Activated CD4-positive, alpha-beta memory T cell treated with anti-CD3 and anti-CD28 coated beads for 36 hours (primary cell): ENCODE results near the gene FARP1. TPM values are rescaled to one million over a fixed set of nuclear protein-coding genes. Genes with fewer than 3 reads are reported as not detected.

Experiments used
- CTCF ChIA-PET: fragments of 350-600 bp; sonication (Branson Sonifier 250); formaldehyde crosslinking; loops from one replicate; lab custom pipeline; 2021; ENCODE audit warnings: antibody characterized with exemption, inconsistent platforms; lab: Charles Lee
- POLR2A ChIA-PET: fragments of 350-600 bp; sonication (Branson Sonifier 250); formaldehyde crosslinking; loops from one replicate; lab custom pipeline; 2021; ENCODE audit warnings: antibody characterized with exemption; lab: Charles Lee
- DNase-seq: peaks from one replicate; pipeline ENCODE4 v3.0.0-alpha.2; 2020
- H3K27ac Mint-ChIP-seq: one replicate; pipeline ENCODE4 v1.8.0; 2021; ENCODE audit warnings: mixed read lengths
- H3K27me3 Mint-ChIP-seq: one replicate; pipeline ENCODE4 v1.8.0; 2021; ENCODE audit warnings: mixed read lengths
- H3K36me3 Mint-ChIP-seq: one replicate; pipeline ENCODE4 v1.8.0; 2021; ENCODE audit warnings: mixed read lengths
- H3K4me1 Mint-ChIP-seq: one replicate; pipeline ENCODE4 v1.8.0; 2021; ENCODE audit warnings: low read depth, mixed read lengths
- H3K4me3 Mint-ChIP-seq: one replicate; pipeline ENCODE4 v1.8.0; 2021; ENCODE audit warnings: mild to moderate bottlenecking, mixed read lengths
- H3K9me3 Mint-ChIP-seq: one replicate; pipeline ENCODE4 v1.8.0; 2021; ENCODE audit warnings: mixed read lengths
- intact Hi-C: fragments of 100-400 bp; cut with micrococcal nuclease; formaldehyde crosslinking; loops from one replicate; pipeline ENCODE4 v1.15.1; 2023
- total RNA-seq, 2 experiments: library from RNA; stranded (reverse); gene quantifications; one replicate each; pipeline ENCODE4 v1.2.3, GENCODE V29; 2021

FARP1 gene
- total RNA-seq, 2 experiments from 2014 or later: 0.56 to 0.64 TPM

DNA sequence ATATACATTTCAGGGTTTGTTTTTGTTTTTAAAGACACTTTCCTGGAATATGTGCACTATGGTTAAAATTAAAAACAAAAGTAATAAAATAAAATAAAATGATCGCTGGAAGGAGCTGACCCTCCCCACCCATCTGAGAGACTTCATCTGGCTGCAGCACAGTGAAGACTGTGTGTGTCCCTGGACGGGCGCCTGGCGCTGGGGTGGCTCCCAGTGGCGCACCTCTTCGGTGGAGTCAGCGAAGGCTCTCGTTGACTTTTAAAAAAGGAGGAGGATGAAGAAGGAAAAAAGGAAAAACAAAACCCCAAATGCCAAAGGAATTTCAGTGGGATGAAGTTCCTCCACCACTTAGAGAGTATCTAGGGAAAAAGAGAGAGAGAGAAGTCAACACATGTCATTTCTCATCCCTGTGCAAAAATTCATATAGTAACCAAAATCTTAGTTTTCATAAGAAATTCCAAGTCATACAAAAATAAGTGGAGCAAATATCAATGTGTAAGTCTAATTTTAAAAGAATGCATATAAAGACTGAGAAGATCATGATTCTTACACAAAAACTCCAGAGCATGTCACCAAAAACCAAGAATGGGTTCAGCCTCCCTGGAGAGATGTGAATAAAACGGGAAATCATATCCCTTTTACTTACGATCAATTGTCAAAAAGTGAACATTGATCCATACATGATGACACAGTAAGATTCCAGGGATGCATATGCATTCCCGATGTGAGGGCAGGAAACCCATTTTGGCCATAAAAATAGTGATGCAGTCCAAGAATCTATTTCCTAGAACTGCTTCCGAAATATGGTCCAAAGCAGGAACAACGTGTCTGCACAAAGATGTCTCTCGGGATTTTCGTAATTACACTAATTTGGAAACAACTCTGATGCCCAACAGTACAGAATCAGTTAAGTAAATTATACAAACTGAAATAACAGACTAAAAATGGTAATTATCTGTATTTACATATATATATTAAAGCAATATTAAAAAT, 310.3 kb downstream of the FARP1 start:
- Mint-ChIP-seq H3K4me1 (peaks cover 20% of the 10 kb centered on the region), H3K4me3 (no peak overlapping the region), H3K27me3 (no peaks in the 10 kb centered on the region), H3K36me3 (peaks cover 35% of the 10 kb centered on the region), H3K27ac (no peak overlapping the region), H3K9me3 (no peaks in the 10 kb centered on the region)
- no peak for DNase-seq
- POLR2A ChIA-PET: no interaction called here
- intact Hi-C loops: no loop called here
- CTCF ChIA-PET: no interaction called here

DNA sequence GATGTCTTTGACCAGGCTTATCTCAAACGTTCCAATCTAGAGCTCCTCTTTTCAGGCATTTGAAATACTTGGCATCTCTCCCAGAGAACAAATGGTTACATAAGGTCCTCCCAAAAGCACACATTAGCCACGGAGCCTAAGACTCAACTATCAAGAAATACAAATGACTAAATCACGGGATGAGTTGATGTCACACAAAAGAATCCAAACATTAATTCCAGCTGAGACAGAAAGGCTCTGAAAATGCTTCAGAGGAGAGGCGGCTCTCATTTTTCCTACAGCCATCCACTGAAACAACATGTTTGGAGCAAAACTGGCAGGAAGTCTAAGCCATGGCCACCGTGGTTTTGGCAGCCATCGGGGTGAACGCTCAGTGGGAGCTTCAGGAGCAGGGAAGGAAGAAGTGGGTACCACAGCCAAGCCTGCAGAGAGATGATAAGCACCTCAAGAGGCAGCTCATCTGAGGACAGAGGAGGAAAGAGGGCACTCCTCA, 311.5 kb downstream of the FARP1 start:
- DNase-seq: no peak
- no peaks in the 10 kb centered on the region for H3K27me3 Mint-ChIP-seq
- peaks cover 38% of the 10 kb centered on the region for H3K36me3 Mint-ChIP-seq
- H3K4me3 Mint-ChIP-seq: no peak overlapping the region
- intact Hi-C loops: no loop called here
- ChIA-PET POLR2A (interaction anchor here (1.0 kb wide), 1 partner anchor 8 kb away, joined by 3 read pairs; no protein-coding TSS in a partner anchor), CTCF (interaction anchor here (4.1 to 4.8 kb wide), 2 partner anchors 9 to 197 kb away, joined by 24 to 25 read pairs; no protein-coding TSS in a partner anchor)
- peak overlapping the region; percentile 58 for H3K27ac Mint-ChIP-seq
- no peaks in the 10 kb centered on the region for H3K9me3 Mint-ChIP-seq
- peaks cover 20% of the 10 kb centered on the region for H3K4me1 Mint-ChIP-seq

DNA sequence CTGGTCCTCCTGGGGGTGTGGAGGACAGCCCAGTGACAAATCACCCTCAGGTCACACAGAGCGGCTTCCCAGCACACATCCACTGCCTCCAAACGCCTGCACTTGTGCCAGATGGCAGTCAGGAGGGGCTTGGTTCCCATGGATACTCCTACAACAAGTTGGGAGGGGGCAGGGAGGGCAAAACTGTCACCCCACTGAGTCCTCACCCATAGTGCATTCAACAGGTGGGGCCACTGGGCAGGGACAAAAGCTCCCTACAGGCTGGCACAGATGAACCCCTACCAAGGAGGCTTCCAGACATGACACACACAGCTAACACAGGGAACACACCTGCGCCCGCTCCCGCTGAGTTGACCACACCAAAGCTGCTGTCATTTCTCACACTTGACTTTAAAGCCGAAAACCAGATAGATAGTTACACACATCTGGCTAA, 313.5 kb downstream of the FARP1 start:
- Mint-ChIP-seq H3K9me3 (no peaks in the 10 kb centered on the region), H3K36me3 (peaks cover 51% of the 10 kb centered on the region), H3K4me1 (peaks cover 11% of the 10 kb centered on the region), H3K27me3 (no peaks in the 10 kb centered on the region), H3K27ac (peak overlapping the region; percentile 54), H3K4me3 (no peak overlapping the region)
- DNase-seq: no peak
- POLR2A ChIA-PET: no interaction called here
- intact Hi-C loops: no loop called here
- CTCF ChIA-PET: interaction anchor here (4.1 to 4.8 kb wide), 2 partner anchors 11 to 195 kb away, joined by 24 to 25 read pairs; no protein-coding TSS in a partner anchor

DNA sequence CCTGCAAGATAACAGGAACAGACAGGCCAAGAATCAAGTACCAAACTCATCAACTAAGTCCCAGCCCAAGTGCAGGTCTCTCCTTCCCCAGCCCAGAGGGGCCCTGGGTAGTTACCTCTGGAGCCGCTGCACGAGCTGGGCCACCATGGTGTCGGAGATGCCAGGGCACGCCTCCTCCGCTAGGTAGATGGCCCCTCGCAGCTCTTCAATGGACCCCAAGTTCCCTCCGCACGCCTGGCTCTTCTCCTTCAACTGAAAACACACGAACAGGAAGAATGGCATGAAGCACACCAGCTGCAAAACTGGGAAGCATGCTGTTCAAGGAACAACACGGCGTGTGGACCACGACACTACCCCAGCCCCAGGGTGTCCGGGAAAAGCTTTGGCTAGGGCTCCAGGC, 314.2 kb downstream of the FARP1 start:
- Mint-ChIP-seq H3K36me3 (peaks cover 46% of the 10 kb centered on the region), H3K4me1 (peaks cover 5% of the 10 kb centered on the region), H3K4me3 (no peak overlapping the region), H3K27me3 (no peaks in the 10 kb centered on the region), H3K9me3 (no peaks in the 10 kb centered on the region), H3K27ac (peak overlapping the region; percentile 54)
- ChIA-PET POLR2A (no interaction called here), CTCF (interaction anchor here (1.4 to 4.8 kb wide), 3 partner anchors 10 to 195 kb away, joined by 6 to 25 read pairs (median 24); no protein-coding TSS in a partner anchor)
- intact Hi-C loops: no loop called here
- DNase-seq: no peak

DNA sequence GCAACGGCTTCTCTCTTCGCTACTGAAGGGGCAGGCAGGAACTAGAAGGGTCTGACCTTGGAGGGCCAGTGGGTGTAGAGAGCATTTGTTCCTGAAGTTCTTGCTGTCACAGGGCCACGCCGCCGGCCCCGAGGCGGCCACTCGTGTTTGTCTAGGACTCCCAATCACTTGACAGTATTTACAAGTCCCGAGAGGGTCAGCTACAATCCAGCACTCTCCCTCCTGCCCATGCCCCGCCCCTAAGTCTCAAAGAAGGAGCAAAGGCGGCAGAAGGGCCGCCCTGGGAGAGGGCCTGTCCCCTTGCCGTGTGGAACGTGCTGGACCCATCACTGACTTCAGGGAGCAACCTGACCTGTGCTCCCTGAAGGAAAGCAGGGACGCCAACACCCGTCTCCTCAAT, 315.5 kb downstream of the FARP1 start:
- Mint-ChIP-seq H3K36me3 (peaks cover 51% of the 10 kb centered on the region), H3K4me1 (peaks cover 4% of the 10 kb centered on the region), H3K9me3 (no peaks in the 10 kb centered on the region), H3K27me3 (no peaks in the 10 kb centered on the region), H3K27ac (no peak overlapping the region), H3K4me3 (no peak overlapping the region)
- ChIA-PET POLR2A (no interaction called here), CTCF (interaction anchor here (1.4 to 4.8 kb wide), 2 partner anchors 9 to 13 kb away, joined by 6 to 24 read pairs; no protein-coding TSS in a partner anchor)
- intact Hi-C loops: no loop called here
- no peak for DNase-seq

DNA sequence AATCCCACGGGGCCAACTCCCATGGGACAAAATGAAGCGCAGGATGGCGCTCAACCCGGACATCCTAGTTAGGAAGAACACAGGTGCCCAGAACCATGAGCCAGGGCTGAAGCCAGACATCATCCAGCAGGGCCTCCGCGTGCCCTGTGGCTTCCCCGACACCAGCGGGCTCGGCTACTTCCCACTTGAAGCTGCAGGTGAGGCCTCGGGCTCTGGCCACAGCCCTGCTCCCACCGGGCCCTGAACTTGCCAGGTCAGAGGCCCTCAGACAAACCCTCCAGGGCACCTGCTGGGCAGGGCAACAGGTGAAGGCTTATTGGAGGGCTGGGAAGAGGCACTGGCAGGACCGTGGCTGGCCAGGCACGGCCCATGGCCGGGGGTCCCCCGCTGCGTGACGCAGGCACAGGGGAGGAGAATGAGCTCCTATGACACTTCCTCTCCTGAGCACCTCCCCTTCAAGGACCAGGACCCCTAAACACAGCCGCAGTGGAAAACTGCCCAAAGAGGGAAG, 316.3 kb downstream of the FARP1 start:
- Mint-ChIP-seq H3K9me3 (no peaks in the 10 kb centered on the region), H3K27me3 (no peaks in the 10 kb centered on the region), H3K27ac (peak overlapping the region; percentile 38), H3K4me3 (no peak overlapping the region), H3K36me3 (peaks cover 53% of the 10 kb centered on the region), H3K4me1 (peaks cover 4% of the 10 kb centered on the region)
- intact Hi-C loops: no loop called here
- ChIA-PET CTCF (interaction anchor here (1.3 kb wide), 1 partner anchor 14 kb away, joined by 4 read pairs; no protein-coding TSS in a partner anchor), POLR2A (no interaction called here)
- no peak for DNase-seq

DNA sequence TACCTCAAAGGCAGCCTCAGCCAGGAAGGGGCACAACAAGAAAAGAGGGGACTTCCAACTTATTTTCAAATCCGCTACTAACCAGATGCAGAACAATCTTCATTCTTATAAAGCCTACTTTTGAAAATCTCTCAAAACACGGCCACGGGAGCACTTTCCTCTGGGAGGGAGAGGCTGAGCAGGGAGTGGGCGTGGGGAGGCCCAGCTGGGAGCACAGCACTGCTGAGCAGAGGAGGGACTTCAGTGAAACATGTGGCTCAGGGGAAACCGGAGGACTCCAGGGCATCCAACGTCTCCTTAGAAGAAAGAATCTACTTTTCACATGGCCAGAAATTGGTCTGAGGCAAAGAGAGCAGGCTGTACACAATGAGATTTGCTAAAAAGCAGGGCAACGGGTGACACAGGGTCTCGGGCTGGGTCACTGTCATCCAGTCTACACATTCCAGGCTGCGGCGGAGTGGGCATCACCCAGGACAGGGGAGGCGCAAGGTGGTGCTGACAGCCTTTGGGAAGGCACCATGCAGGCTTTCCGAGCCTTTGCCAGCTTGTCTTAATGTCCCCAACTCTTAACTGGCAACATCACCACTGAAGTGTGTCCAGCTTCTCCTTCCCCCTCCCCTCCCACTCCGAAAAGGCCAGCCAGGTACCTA, 317.0 kb downstream of the FARP1 start:
- peak overlapping the region; percentile 38 for H3K27ac Mint-ChIP-seq
- no peak overlapping the region for H3K4me3 Mint-ChIP-seq
- peaks cover 53% of the 10 kb centered on the region for H3K36me3 Mint-ChIP-seq
- CTCF ChIA-PET: interaction anchor here (1.3 kb wide), 1 partner anchor 15 kb away, joined by 4 read pairs; no protein-coding TSS in a partner anchor
- no peaks in the 10 kb centered on the region for H3K27me3 Mint-ChIP-seq
- POLR2A ChIA-PET: interaction anchor here (0.7 kb wide), 1 partner anchor 29 kb away, joined by 4 read pairs; no protein-coding TSS in a partner anchor
- DNase-seq: no peak
- no peaks in the 10 kb centered on the region for H3K9me3 Mint-ChIP-seq
- peaks cover 4% of the 10 kb centered on the region for H3K4me1 Mint-ChIP-seq
- intact Hi-C loops: no loop called here

DNA sequence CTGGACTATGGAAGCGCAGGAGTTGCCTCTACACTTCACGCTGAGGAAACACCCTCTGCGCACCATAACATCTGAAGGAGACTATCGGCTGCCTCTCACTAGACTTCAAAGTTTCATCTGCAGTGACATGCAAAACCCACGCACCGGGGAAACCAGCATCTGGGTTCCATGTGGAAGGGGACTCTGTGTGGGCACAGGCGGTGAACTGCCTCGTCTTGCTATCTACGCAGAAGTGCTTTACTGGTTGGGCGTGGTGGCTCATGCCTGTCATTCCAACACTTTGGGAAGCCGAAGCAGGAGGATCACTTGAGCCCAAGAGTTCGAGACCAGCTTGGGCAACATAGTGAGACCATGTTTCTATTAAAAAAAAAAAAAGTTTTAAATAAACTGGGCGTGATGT, 317.6 kb downstream of the FARP1 start:
- Mint-ChIP-seq H3K27ac (peak overlapping the region; percentile 8), H3K36me3 (peaks cover 58% of the 10 kb centered on the region), H3K27me3 (no peaks in the 10 kb centered on the region), H3K4me3 (no peak overlapping the region), H3K9me3 (no peaks in the 10 kb centered on the region), H3K4me1 (peaks cover 6% of the 10 kb centered on the region)
- intact Hi-C loops: no loop called here
- CTCF ChIA-PET: no interaction called here
- POLR2A ChIA-PET: no interaction called here
- no peak for DNase-seq

DNA sequence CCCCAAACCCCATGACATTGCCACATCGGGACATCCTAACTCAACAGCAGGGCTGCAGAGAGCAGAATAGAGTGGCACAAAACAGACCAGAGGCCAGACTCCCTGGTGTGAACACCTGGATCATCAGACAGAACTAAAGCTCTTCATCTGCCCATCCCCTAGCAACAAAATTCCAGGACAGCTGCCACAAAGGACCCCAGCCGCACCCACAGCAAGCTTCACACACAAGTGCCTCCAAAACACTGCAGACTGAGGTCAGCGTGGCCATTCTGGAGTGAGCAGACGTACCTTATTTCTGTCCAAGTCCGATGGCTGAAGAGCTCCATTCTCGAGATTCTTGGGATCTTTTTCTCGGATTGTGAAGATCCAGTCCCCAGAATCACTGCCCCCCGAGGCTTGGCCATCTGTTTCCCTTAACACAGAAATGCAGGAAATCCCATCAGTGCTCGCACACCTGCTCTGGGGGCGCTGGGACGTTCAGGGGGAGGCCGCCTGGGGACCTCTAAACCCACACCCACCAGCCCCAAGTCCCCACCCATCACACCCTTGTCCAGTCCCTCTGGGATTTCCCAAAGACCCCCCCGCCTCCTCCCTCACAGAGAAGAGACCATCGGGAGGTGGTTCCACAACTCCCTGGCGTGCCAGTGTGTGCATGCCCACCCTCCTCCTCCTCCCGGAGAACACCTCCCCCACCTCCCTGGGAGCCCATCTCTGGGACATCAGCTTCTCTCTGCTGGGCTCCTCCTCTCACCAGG, 318.8 kb downstream of the FARP1 start:
- Mint-ChIP-seq H3K27ac (no peak overlapping the region), H3K36me3 (peaks cover 58% of the 10 kb centered on the region), H3K4me3 (no peak overlapping the region), H3K9me3 (no peaks in the 10 kb centered on the region), H3K27me3 (no peaks in the 10 kb centered on the region), H3K4me1 (peaks cover 9% of the 10 kb centered on the region)
- intact Hi-C loops: no loop called here
- ChIA-PET POLR2A (no interaction called here), CTCF (interaction anchor here (1.2 kb wide), 1 partner anchor 22 kb away, joined by 5 read pairs; no protein-coding TSS in a partner anchor)
- DNase-seq: no peak

DNA sequence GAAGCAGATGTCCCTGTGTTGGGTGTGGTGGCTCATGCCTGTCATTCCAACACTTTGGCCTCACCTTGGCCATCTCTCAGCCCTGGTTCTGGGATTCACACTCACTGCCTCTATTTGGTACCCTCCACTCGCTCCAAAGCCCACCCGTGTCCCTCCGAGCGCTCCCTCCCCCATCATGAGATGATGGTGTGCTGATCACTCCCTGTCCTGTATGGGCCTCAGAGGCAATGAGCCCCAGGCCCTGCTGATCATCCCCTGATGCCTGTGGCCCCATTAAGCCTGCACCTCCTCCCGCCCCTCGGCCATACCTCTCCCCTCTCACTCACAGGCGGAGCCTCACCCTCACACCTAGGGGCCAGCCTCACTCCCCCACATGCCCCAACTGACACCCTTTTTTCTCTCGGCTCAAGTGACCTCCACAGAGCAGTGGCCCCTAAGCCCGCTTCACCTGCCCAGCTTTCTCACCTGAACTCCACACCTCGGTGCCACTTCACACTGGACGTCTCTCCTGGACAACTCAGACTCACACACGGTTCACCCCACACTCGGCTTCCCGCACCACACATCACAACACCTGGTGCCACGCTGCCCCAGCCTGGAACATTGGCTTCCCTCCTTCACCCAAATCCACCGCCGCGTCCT, 319.5 kb downstream of the FARP1 start:
- ChIA-PET CTCF (no interaction called here), POLR2A (no interaction called here)
- Mint-ChIP-seq H3K9me3 (no peaks in the 10 kb centered on the region), H3K27ac (peak overlapping the region; percentile 42), H3K4me1 (peaks cover 14% of the 10 kb centered on the region), H3K36me3 (peaks cover 59% of the 10 kb centered on the region), H3K4me3 (no peak overlapping the region), H3K27me3 (no peaks in the 10 kb centered on the region)
- intact Hi-C loops: no loop called here
- DNase-seq: no peak

DNA sequence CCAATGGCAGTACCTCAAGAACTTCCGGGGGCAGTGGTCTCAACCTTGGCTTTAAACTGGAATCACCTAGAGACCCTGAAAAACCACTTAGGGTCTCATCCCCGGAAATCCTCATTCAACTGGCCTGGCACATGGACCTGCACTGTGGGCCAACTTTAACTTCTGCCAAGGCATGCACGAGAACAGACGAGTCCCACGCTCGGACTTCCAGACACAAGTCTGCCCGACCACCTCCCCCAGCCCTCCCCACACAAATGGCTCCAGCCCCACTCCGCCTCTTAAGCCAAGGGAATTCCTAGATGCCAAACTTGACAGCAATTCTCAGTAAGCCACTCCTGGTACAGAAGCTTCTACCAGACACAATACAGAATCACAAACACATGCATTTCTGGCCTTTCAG, 320.1 kb downstream of the FARP1 start:
- POLR2A ChIA-PET: interaction anchor here (1.1 kb wide), 1 partner anchor 81 kb away, joined by 3 read pairs; no protein-coding TSS in a partner anchor
- H3K27me3 Mint-ChIP-seq: no peaks in the 10 kb centered on the region
- CTCF ChIA-PET: interaction anchor here (0.9 kb wide), 1 partner anchor 190 kb away, joined by 3 read pairs; no protein-coding TSS in a partner anchor

More for the DNA sequence above, 320.1 kb downstream of the FARP1 start:
- Mint-ChIP-seq H3K4me3 (no peak overlapping the region), H3K9me3 (no peaks in the 10 kb centered on the region), H3K4me1 (peaks cover 15% of the 10 kb centered on the region), H3K36me3 (peaks cover 59% of the 10 kb centered on the region), H3K27ac (peak overlapping the region; percentile 54)
- DNase-seq: no peak
- intact Hi-C loops: no loop called here
